CD8-positive, alpha-beta memory T cell (primary cell): Measurements from ENCODE around the gene RELN. TPM values are rescaled to one million over a fixed set of nuclear protein-coding genes. Genes with fewer than 3 reads are reported as not detected.
"Not testable (repeated sequence)": the region's sequence is repeated elsewhere in the genome, so short reads cannot be mapped to it uniquely, and the experiment has no call there.

Source experiments
- CTCF ChIA-PET: fragments of 350-600 bp; sonication (Branson Sonifier 250); formaldehyde crosslinking; loops from one replicate; lab custom pipeline; 2021; ENCODE audit warnings: antibody characterized with exemption; lab: Charles Lee
- POLR2A ChIA-PET: fragments of 350-600 bp; sonication (Branson Sonifier 250); formaldehyde crosslinking; loops from one replicate; lab custom pipeline; 2021; ENCODE audit warnings: antibody characterized with exemption; lab: Charles Lee
- DNase-seq, 5 donors: peaks; one replicate each; pipeline versions ENCODE4 v3.0.0 to v3.0.0-alpha.2; 2020 to 2022; ENCODE audit warnings: mixed read lengths in 1 of 5
- H3K27ac ChIP-seq: one replicate; pipeline ENCODE4 v1.7.0; 2013; ENCODE audit warnings: low read depth, mild to moderate bottlenecking, low read length, moderate library complexity
- H3K27me3 ChIP-seq: 2 replicates; pipeline ENCODE4 v1.7.0; 2013; ENCODE audit warnings: low read length, mild to moderate bottlenecking; ENCODE audit not compliant: insufficient read depth, poor library complexity, severe bottlenecking
- H3K36me3 ChIP-seq: 2 replicates; pipeline ENCODE4 v1.7.0; 2013; ENCODE audit warnings: mild to moderate bottlenecking, low read length, moderate library complexity; ENCODE audit not compliant: insufficient read depth
- H3K4me1 ChIP-seq: 2 replicates; pipeline ENCODE4 v1.7.0; 2013; ENCODE audit warnings: mild to moderate bottlenecking, low read length, moderate library complexity; ENCODE audit not compliant: insufficient read depth
- H3K4me3 ChIP-seq: 2 replicates; pipeline ENCODE4 v1.7.0; 2013; ENCODE audit warnings: mild to moderate bottlenecking, low read length
- H3K9me3 ChIP-seq: 2 replicates; pipeline ENCODE4 v1.7.0; 2013; ENCODE audit warnings: mild to moderate bottlenecking, low read length
- H3K27ac Mint-ChIP-seq, 8 donors: one replicate each; pipeline ENCODE4 v1.8.0; 2020 to 2021; ENCODE audit warnings: mixed read lengths in 8 of 8, mild to moderate bottlenecking in 6 of 8, inconsistent platforms in 3 of 8, moderate library complexity in 3 of 8
- H3K27me3 Mint-ChIP-seq, 2 donors: one replicate each; pipeline ENCODE4 v1.8.0; 2020 to 2021; ENCODE audit warnings: mixed read lengths in 2 of 2, mild to moderate bottlenecking in 1 of 2, moderate library complexity in 1 of 2
- H3K36me3 Mint-ChIP-seq, 3 donors: one replicate each; pipeline ENCODE4 v1.8.0; 2020 to 2021; ENCODE audit warnings: mixed read lengths in 3 of 3, inconsistent platforms in 1 of 3, mild to moderate bottlenecking in 1 of 3
- H3K4me1 Mint-ChIP-seq, 3 donors: one replicate each; pipeline ENCODE4 v1.8.0; 2020 to 2021; ENCODE audit warnings: mixed read lengths in 3 of 3, inconsistent platforms in 1 of 3, mild to moderate bottlenecking in 1 of 3
- H3K4me3 Mint-ChIP-seq, 7 donors: one replicate each; pipeline ENCODE4 v1.8.0; 2020 to 2021; ENCODE audit warnings: mixed read lengths in 7 of 7, mild to moderate bottlenecking in 6 of 7, moderate library complexity in 4 of 7, inconsistent platforms in 2 of 7
- H3K9me3 Mint-ChIP-seq, 5 donors: one replicate each; pipeline ENCODE4 v1.8.0; 2020 to 2022; ENCODE audit warnings: mixed read lengths in 5 of 5, mild to moderate bottlenecking in 3 of 5, moderate library complexity in 2 of 5, inconsistent platforms in 1 of 5
- polyA plus RNA-seq: library from polyadenylated mRNA; unstranded; fragments of 300-500 nt; fragmentation: Illumina TruSeq; gene quantifications from one replicate; pipeline ENCODE4 v1.2.3, GENCODE V29; 2021
- total RNA-seq, 2 experiments: library from RNA; stranded (reverse); gene quantifications; one replicate each; pipeline ENCODE4 v1.2.3, GENCODE V29; 2021

The RELN gene
- total and polyA plus RNA-seq, 3 experiments from 2014 or later: not detected

DNA sequence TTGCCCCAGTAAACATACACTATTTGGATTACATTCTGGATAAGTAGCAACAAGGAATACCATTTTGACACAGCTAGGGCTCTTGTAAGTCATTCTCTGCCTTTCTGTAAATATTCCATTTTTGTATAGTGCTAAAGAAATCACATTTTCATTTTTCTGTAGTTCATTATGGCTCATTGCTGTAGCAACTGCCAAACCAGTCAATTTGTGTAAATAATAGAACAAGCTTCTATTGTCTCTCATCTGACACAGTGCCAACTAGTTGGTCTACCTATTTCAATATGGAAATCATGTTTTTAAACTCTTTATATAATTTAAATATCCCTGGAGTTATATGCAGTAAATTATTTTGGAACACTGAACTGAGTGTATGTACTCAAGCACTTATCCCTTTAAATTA lies 193.7 kb downstream of the RELN start:
- no peaks in the 10 kb centered on the region for H3K36me3 ChIP-seq
- H3K9me3 ChIP-seq: no peaks in the 10 kb centered on the region
- Mint-ChIP-seq H3K27ac (no peak overlapping the region), H3K9me3 (peaks cover 0 to 9% (median 0%) of the 10 kb centered on the region in 5 donors), H3K4me1 (no peaks in the 10 kb centered on the region), H3K27me3 (peaks cover 5 to 10% of the 10 kb centered on the region in 2 donors), H3K4me3 (no peak overlapping the region), H3K36me3 (no peaks in the 10 kb centered on the region)
- H3K4me1 ChIP-seq: no peaks in the 10 kb centered on the region
- POLR2A ChIA-PET: no interaction called here
- no peak for DNase-seq
- H3K27me3 ChIP-seq: no peaks in the 10 kb centered on the region
- CTCF ChIA-PET: no interaction called here
- H3K27ac ChIP-seq: no peak overlapping the region
- H3K4me3 ChIP-seq: no peak overlapping the region

- Histone ChIP-seq H3K4me3 (no peak overlapping the region), H3K36me3 (no peaks in the 10 kb centered on the region), H3K9me3 (no peaks in the 10 kb centered on the region), H3K4me1 (no peaks in the 10 kb centered on the region), H3K27me3 (no peaks in the 10 kb centered on the region), H3K27ac (no peak overlapping the region)
- Mint-ChIP-seq H3K27me3 (peaks cover 5 to 10% of the 10 kb centered on the region in 2 donors), H3K4me3 (no peak overlapping the region), H3K27ac (no peak overlapping the region), H3K4me1 (no peaks in the 10 kb centered on the region), H3K36me3 (no peaks in the 10 kb centered on the region), H3K9me3 (peaks cover 0 to 9% (median 0%) of the 10 kb centered on the region in 5 donors)
- POLR2A ChIA-PET: no interaction called here
- no peak for DNase-seq
- CTCF ChIA-PET: no interaction called here
These were observed 194.4 kb downstream of the RELN start for GRCh38 chr7:103795107-103795506.

DNA sequence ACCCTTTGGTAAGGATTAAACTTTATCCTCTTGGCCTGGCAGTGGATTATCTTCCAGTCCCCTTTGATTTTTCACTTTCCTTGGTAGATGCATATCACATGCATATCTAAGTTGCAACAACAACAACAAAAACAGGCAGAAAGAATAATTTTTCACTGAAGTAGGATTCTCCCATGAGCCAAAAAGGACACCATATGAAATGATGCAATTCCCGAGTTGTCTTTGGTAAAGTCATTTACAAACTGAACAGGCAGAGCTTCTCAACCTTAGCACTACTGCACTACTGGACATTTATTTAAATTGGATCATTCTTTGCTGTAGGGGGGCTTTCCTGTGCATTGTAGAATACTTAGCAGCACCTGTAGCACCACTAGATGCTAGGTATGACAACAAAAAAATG lies 195.0 kb downstream of the RELN start:
- H3K27ac Mint-ChIP-seq: no peak overlapping the region
- Histone ChIP-seq H3K36me3 (no peaks in the 10 kb centered on the region), H3K4me1 (no peaks in the 10 kb centered on the region), H3K27me3 (no peaks in the 10 kb centered on the region), H3K4me3 (no peak overlapping the region), H3K27ac (no peak overlapping the region), H3K9me3 (no peaks in the 10 kb centered on the region)
- no peaks in the 10 kb centered on the region for H3K36me3 Mint-ChIP-seq
- H3K27me3 Mint-ChIP-seq: peaks cover 0 to 10% of the 10 kb centered on the region in 2 donors
- ChIA-PET POLR2A (no interaction called here), CTCF (no interaction called here)
- H3K9me3 Mint-ChIP-seq: peaks cover 0 to 9% (median 0%) of the 10 kb centered on the region in 5 donors
- no peaks in the 10 kb centered on the region for H3K4me1 Mint-ChIP-seq
- no peak overlapping the region for H3K4me3 Mint-ChIP-seq
- DNase-seq: no peak

- ChIA-PET POLR2A (no interaction called here), CTCF (no interaction called here)
- Histone ChIP-seq H3K27ac (no peak overlapping the region), H3K27me3 (no peaks in the 10 kb centered on the region), H3K4me1 (no peaks in the 10 kb centered on the region), H3K9me3 (no peaks in the 10 kb centered on the region), H3K4me3 (no peak overlapping the region), H3K36me3 (no peaks in the 10 kb centered on the region)
- H3K27ac Mint-ChIP-seq: no peak overlapping the region
- no peak for DNase-seq
- peaks cover 0 to 9% (median 0%) of the 10 kb centered on the region in 5 donors for H3K9me3 Mint-ChIP-seq
- no peak overlapping the region for H3K4me3 Mint-ChIP-seq
- H3K4me1 Mint-ChIP-seq: no peaks in the 10 kb centered on the region
- peaks cover 0 to 10% of the 10 kb centered on the region in 2 donors for H3K27me3 Mint-ChIP-seq
- no peaks in the 10 kb centered on the region for H3K36me3 Mint-ChIP-seq
These were observed 195.8 kb downstream of the RELN start for GRCh38 chr7:103793614-103794013.

DNA sequence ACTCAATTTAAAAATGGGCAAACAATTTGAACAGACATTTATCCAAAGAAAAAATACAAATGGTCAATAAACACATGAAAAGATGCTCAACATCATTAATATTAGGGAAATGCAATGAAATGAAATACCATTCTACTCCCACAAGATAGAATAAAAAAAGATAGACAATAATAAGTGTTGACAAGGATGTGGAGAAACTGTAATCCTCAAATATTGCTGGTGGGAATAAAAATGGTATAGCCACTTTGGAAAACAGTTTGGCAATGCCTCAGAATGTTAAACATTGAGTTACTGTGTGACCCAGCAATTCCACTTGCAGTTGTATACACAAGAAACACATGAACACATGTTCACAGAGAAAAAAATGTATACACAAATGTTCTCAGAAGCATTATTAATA lies 197.6 kb downstream of the RELN start:
- H3K9me3 ChIP-seq: no peaks in the 10 kb centered on the region
- H3K27me3 Mint-ChIP-seq: peaks cover 0 to 18% of the 10 kb centered on the region in 2 donors

DNA sequence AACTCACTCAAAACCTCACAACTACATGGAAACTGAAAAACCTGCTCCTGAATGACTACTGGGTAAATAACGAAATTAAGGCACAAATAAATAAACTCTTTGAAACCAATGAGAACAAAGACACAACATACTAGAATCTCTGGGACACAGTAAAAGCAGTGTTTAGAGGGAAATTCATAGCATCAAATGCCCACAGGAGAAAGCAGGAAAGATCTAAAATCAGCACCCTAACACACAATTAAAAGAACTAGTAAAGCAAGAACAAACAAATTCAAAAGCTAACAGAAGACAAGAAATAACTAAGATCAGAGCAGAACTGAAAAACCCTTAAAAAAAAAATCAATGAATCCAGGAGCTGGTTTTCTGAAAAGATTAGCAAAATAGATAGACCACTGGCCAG lies 202.4 kb downstream of the RELN start:
- H3K4me1 Mint-ChIP-seq, H3K27ac ChIP-seq, H3K36me3 ChIP-seq, H3K4me3 Mint-ChIP-seq, POLR2A ChIA-PET, H3K4me1 ChIP-seq, H3K9me3 ChIP-seq, H3K36me3 Mint-ChIP-seq, DNase-seq, CTCF ChIA-PET, H3K27me3 ChIP-seq, H3K4me3 ChIP-seq, H3K27ac Mint-ChIP-seq: not testable (repeated sequence)
- H3K27me3 Mint-ChIP-seq: peaks cover 0 to 21% of the 10 kb centered on the region in 2 donors
- peaks cover 0 to 17% (median 2%) of the 10 kb centered on the region in 5 donors for H3K9me3 Mint-ChIP-seq

More for the DNA sequence above, 197.6 kb downstream of the RELN start:
- no peak overlapping the region for H3K27ac Mint-ChIP-seq
- H3K4me3 ChIP-seq: no peak overlapping the region
- no peaks in the 10 kb centered on the region for H3K27me3 ChIP-seq
- peaks cover 0 to 16% (median 0%) of the 10 kb centered on the region in 5 donors for H3K9me3 Mint-ChIP-seq
- H3K36me3 Mint-ChIP-seq: no peaks in the 10 kb centered on the region
- no peaks in the 10 kb centered on the region for H3K4me1 Mint-ChIP-seq
- H3K36me3 ChIP-seq: no peaks in the 10 kb centered on the region
- DNase-seq: no peak
- H3K27ac ChIP-seq: no peak overlapping the region
- no peaks in the 10 kb centered on the region for H3K4me1 ChIP-seq
- H3K4me3 Mint-ChIP-seq: no peak overlapping the region
- CTCF ChIA-PET: no interaction called here
- POLR2A ChIA-PET: no interaction called here

- peaks cover 0 to 8% (median 3%) of the 10 kb centered on the region in 5 donors for H3K9me3 Mint-ChIP-seq
- no peak for DNase-seq
- H3K27me3 ChIP-seq: peaks cover 3% of the 10 kb centered on the region
- H3K4me3 ChIP-seq: no peak overlapping the region
- CTCF ChIA-PET: no interaction called here
- no peaks in the 10 kb centered on the region for H3K9me3 ChIP-seq
- H3K4me1 ChIP-seq: no peaks in the 10 kb centered on the region
- no peaks in the 10 kb centered on the region for H3K4me1 Mint-ChIP-seq
- H3K36me3 ChIP-seq: no peaks in the 10 kb centered on the region
- H3K27me3 Mint-ChIP-seq: peaks cover 0 to 21% of the 10 kb centered on the region in 2 donors
- POLR2A ChIA-PET: no interaction called here
- no peaks in the 10 kb centered on the region for H3K36me3 Mint-ChIP-seq
- H3K27ac Mint-ChIP-seq: no peak overlapping the region
- no peak overlapping the region for H3K27ac ChIP-seq
- no peak overlapping the region for H3K4me3 Mint-ChIP-seq
These were observed 204.7 kb downstream of the RELN start for GRCh38 chr7:103784646-103785286.

DNA sequence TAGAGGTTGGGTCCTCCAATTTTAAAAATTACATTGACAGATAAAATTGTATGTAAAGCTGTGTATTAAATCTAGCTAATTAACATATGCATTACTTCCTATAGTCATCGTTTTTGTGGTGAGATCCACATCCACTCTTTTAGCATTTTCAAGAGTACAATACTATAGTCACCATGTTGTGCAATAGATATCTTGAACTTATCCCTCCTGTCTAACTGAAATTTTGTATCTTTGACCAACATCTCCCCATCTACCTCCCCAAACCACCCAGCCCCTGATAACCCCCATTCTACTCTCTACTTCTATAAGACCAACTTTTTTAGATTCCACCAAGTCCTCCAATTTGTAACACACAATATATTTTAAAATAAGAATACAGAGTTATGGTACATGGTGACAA lies 208.0 kb downstream of the RELN start:
- Histone ChIP-seq H3K36me3 (no peaks in the 10 kb centered on the region), H3K4me1 (no peaks in the 10 kb centered on the region), H3K9me3 (no peaks in the 10 kb centered on the region), H3K4me3 (no peak overlapping the region), H3K27ac (no peak overlapping the region), H3K27me3 (peaks cover 3% of the 10 kb centered on the region)
- no peak overlapping the region for H3K27ac Mint-ChIP-seq
- no peaks in the 10 kb centered on the region for H3K4me1 Mint-ChIP-seq
- H3K36me3 Mint-ChIP-seq: no peaks in the 10 kb centered on the region
- ChIA-PET CTCF (no interaction called here), POLR2A (no interaction called here)
- H3K27me3 Mint-ChIP-seq: peaks cover 2 to 12% of the 10 kb centered on the region in 2 donors
- no peak for DNase-seq
- peaks cover 0 to 4% (median 3%) of the 10 kb centered on the region in 5 donors for H3K9me3 Mint-ChIP-seq
- no peak overlapping the region for H3K4me3 Mint-ChIP-seq
